H9 (cell line): ENCODE measurements around the gene SLC7A9. TPM values are rescaled to one million over a fixed set of nuclear protein-coding genes. Genes with fewer than 3 reads are reported as not detected.

Experiments
- DNase-seq: peaks from one replicate; pipeline ENCODE4 v3.0.0-alpha.2; 2017
- H2AFZ ChIP-seq: one replicate; pipeline ENCODE4 v1.6.1; 2013; ENCODE audit warnings: mild to moderate bottlenecking, low read length, control low read depth, moderate library complexity
- H2AK5ac ChIP-seq: 2 replicates; pipeline ENCODE4 v1.6.1; 2013; ENCODE audit warnings: low read length, control low read depth, mixed read lengths; ENCODE audit not compliant: insufficient read length
- H2BK120ac ChIP-seq: one replicate; pipeline ENCODE4 v1.6.1; 2013; ENCODE audit warnings: low read depth, mild to moderate bottlenecking, low read length, control low read depth, inconsistent platforms; ENCODE audit not compliant: poor library complexity, severe bottlenecking
- H2BK12ac ChIP-seq: 2 replicates; pipeline ENCODE4 v1.6.1; 2013; ENCODE audit warnings: low read length, control low read depth, mixed read lengths, low read depth; ENCODE audit not compliant: insufficient read length
- H2BK15ac ChIP-seq: 2 replicates; pipeline ENCODE4 v1.6.1; 2013; ENCODE audit warnings: low read depth, low read length, control low read depth
- H2BK20ac ChIP-seq: one replicate; pipeline ENCODE4 v1.6.1; 2013; ENCODE audit warnings: low read depth, mild to moderate bottlenecking, low read length, control low read depth, inconsistent platforms; ENCODE audit not compliant: poor library complexity, severe bottlenecking
- H2BK5ac ChIP-seq: 2 replicates; pipeline ENCODE4 v1.6.1; 2013; ENCODE audit warnings: low read length, control low read depth, mixed read lengths; ENCODE audit not compliant: insufficient read length
- H3K14ac ChIP-seq: 2 replicates; pipeline ENCODE4 v1.6.1; 2013; ENCODE audit warnings: low read length, control low read depth; ENCODE audit not compliant: insufficient read depth
- H3K18ac ChIP-seq: 2 replicates; pipeline ENCODE4 v1.6.1; 2013; ENCODE audit warnings: low read depth, mild to moderate bottlenecking, mixed read lengths, low read length, control low read depth; ENCODE audit not compliant: insufficient read length
- H3K23ac ChIP-seq: 2 replicates; pipeline ENCODE4 v1.6.1; 2013; ENCODE audit warnings: low read length, control low read depth, mixed read lengths, low read depth; ENCODE audit not compliant: insufficient read length
- H3K23me2 ChIP-seq: 2 replicates; pipeline ENCODE4 v1.6.1; 2013; ENCODE audit warnings: low read depth, mild to moderate bottlenecking, mixed read lengths, low read length, control low read depth; ENCODE audit not compliant: insufficient read length, poor library complexity, severe bottlenecking
- H3K27ac ChIP-seq: 2 replicates; pipeline ENCODE4 v1.5.1; 2013; ENCODE audit warnings: low read length, control low read depth, mixed read lengths, low read depth; ENCODE audit not compliant: insufficient read length
- H3K27me3 ChIP-seq: 2 replicates; pipeline ENCODE4 v1.6.1; 2013; ENCODE audit warnings: low read length, control low read depth, inconsistent platforms; ENCODE audit not compliant: insufficient read depth
- H3K4ac ChIP-seq: 2 replicates; pipeline ENCODE4 v1.6.1; 2013; ENCODE audit warnings: low read depth, mild to moderate bottlenecking, control low read depth, inconsistent platforms, low read length, moderate library complexity
- H3K4me1 ChIP-seq: 2 replicates; pipeline ENCODE4 v1.6.1; 2013; ENCODE audit warnings: low read length, control low read depth, inconsistent platforms; ENCODE audit not compliant: insufficient read depth
- H3K4me2 ChIP-seq: 2 replicates; pipeline ENCODE4 v1.6.1; 2013; ENCODE audit warnings: low read length, control low read depth, mixed read lengths; ENCODE audit not compliant: insufficient read length, insufficient read depth
- H3K56ac ChIP-seq: 2 replicates; pipeline ENCODE4 v1.6.1; 2013; ENCODE audit warnings: low read depth, mild to moderate bottlenecking, mixed read lengths, low read length, control low read depth; ENCODE audit not compliant: insufficient read length
- H3K79me1 ChIP-seq: 2 replicates; pipeline ENCODE4 v1.6.1; 2013; ENCODE audit warnings: low read depth, mild to moderate bottlenecking, moderate library complexity, low read length, control low read depth, inconsistent platforms; ENCODE audit not compliant: insufficient read depth, poor library complexity, severe bottlenecking
- H3K79me2 ChIP-seq: 2 replicates; pipeline ENCODE4 v1.6.1; 2013; ENCODE audit warnings: low read length, control low read depth, inconsistent platforms; ENCODE audit not compliant: insufficient read depth
- H3K9ac ChIP-seq: 2 replicates; pipeline ENCODE4 v1.6.1; 2013; ENCODE audit warnings: low read length, control low read depth, mixed read lengths; ENCODE audit not compliant: insufficient read length; ENCODE audit errors: extremely low read depth
- H3K9me3 ChIP-seq: one replicate; pipeline ENCODE4 v1.6.1; 2013; ENCODE audit warnings: low read depth, low read length, inconsistent platforms; ENCODE audit not compliant: control insufficient read depth
- H3T11ph ChIP-seq: one replicate; pipeline ENCODE4 v1.6.1; 2013; ENCODE audit warnings: mild to moderate bottlenecking, low read length, control low read depth, inconsistent platforms
- H4K20me1 ChIP-seq: one replicate; pipeline ENCODE4 v1.6.1; 2013; ENCODE audit not compliant: control insufficient read depth, insufficient read length, insufficient read depth
- H4K5ac ChIP-seq: 2 replicates; pipeline ENCODE4 v1.6.1; 2013; ENCODE audit warnings: low read depth, mild to moderate bottlenecking, mixed read lengths, low read length, control low read depth; ENCODE audit not compliant: insufficient read length
- H4K8ac ChIP-seq: replicated peaks from 2 replicates; pipeline ENCODE4 v1.6.1; 2013; ENCODE audit warnings: low read length, control low read depth, mixed read lengths, low read depth; ENCODE audit not compliant: insufficient read length
- H4K91ac ChIP-seq: 2 replicates; pipeline ENCODE4 v1.6.1; 2013; ENCODE audit warnings: low read depth, mild to moderate bottlenecking, moderate library complexity, mixed read lengths, low read length, control low read depth; ENCODE audit not compliant: insufficient read length
- H3K27ac Mint-ChIP-seq, 3 experiments: 2 replicates in 2 of 3; 3 replicates in 1 of 3; pipeline ENCODE4 v1.8.0; 2020 to 2021; ENCODE audit warnings: mixed read lengths in 3 of 3, mild to moderate bottlenecking in 1 of 3, moderate library complexity in 1 of 3
- H3K27me3 Mint-ChIP-seq: 2 replicates; pipeline ENCODE4 v1.8.0; 2021; ENCODE audit warnings: low read depth, mild to moderate bottlenecking, moderate library complexity, mixed read lengths
- H3K36me3 Mint-ChIP-seq, 3 experiments: 2 replicates in 2 of 3; 3 replicates in 1 of 3; pipeline ENCODE4 v1.8.0; 2020 to 2021; ENCODE audit warnings: low read depth in 3 of 3, mixed read lengths in 3 of 3; ENCODE audit not compliant: insufficient read depth in 1 of 3
- H3K4me1 Mint-ChIP-seq, 2 experiments: 2 replicates each; pipeline ENCODE4 v1.8.0; 2020; ENCODE audit warnings: mixed read lengths in 2 of 2
- H3K4me3 Mint-ChIP-seq, 2 experiments: 2 replicates in 1 of 2; 3 replicates in 1 of 2; pipeline ENCODE4 v1.8.0; 2020 to 2021; ENCODE audit warnings: mild to moderate bottlenecking in 2 of 2, mixed read lengths in 2 of 2, moderate library complexity in 1 of 2
- H3K9me3 Mint-ChIP-seq, 2 experiments: 2 replicates in 1 of 2; 3 replicates in 1 of 2; pipeline ENCODE4 v1.8.0; 2020; ENCODE audit warnings: mild to moderate bottlenecking in 2 of 2, mixed read lengths in 2 of 2, moderate library complexity in 1 of 2
- WGBS: extraction: QIAGEN DNeasy Blood & Tissue Kit; methylation state at CpG from one replicate; pipeline ENCODE4 v1.1.7; 2013; ENCODE audit warnings: missing lambda C conversion rate, low lambda C conversion rate, mixed read lengths; ENCODE audit not compliant: insufficient read length; ENCODE audit errors: extremely low coverage; 5-methylcytosine and 5-hydroxymethylcytosine counted together
- total RNA-seq: library from RNA; stranded (reverse); gene quantifications from 2 replicates; pipeline ENCODE4 v1.2.1, GENCODE V29; 2021
- TF ChIP-seq, protein P1 (sequence below): fragments of 200-600 bp; sonication (generic); conservative IDR thresholded peaks from 3 replicates; pipeline ENCODE4 v1.8.0; 2021; ENCODE audit warnings: antibody characterized with exemption, mild to moderate bottlenecking

SLC7A9 gene
- total RNA-seq, 1 experiment from 2014 or later, result not detected

- H3K79me1 ChIP-seq, result no peaks in the 10 kb centered on the region
- no peak overlapping the region for H3K56ac ChIP-seq
- H3K23me2 ChIP-seq, result no peaks in the 10 kb centered on the region
- H2AFZ ChIP-seq, result no peak overlapping the region
- no peak overlapping the region for H2BK120ac ChIP-seq
- TF ChIP-seq, protein P1, sequence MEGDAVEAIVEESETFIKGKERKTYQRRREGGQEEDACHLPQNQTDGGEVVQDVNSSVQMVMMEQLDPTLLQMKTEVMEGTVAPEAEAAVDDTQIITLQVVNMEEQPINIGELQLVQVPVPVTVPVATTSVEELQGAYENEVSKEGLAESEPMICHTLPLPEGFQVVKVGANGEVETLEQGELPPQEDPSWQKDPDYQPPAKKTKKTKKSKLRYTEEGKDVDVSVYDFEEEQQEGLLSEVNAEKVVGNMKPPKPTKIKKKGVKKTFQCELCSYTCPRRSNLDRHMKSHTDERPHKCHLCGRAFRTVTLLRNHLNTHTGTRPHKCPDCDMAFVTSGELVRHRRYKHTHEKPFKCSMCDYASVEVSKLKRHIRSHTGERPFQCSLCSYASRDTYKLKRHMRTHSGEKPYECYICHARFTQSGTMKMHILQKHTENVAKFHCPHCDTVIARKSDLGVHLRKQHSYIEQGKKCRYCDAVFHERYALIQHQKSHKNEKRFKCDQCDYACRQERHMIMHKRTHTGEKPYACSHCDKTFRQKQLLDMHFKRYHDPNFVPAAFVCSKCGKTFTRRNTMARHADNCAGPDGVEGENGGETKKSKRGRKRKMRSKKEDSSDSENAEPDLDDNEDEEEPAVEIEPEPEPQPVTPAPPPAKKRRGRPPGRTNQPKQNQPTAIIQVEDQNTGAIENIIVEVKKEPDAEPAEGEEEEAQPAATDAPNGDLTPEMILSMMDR, result no peak
- no peak overlapping the region for H2BK20ac ChIP-seq
- no peaks in the 10 kb centered on the region for H4K20me1 ChIP-seq
- no peak overlapping the region for H2BK5ac ChIP-seq
- H3K14ac ChIP-seq, result no peak overlapping the region
- no peaks in the 10 kb centered on the region for H3K4me1 ChIP-seq
- no peak overlapping the region for H3K27ac ChIP-seq
- Mint-ChIP-seq H3K4me1 (peaks cover 2 to 7% of the 10 kb centered on the region in 2 experiments; a peak in 1 of 4 replicates), H3K27ac (0 out of 7 replicates have a peak overlapping the region, but pooled peaks of 1 of the 3 experiments have one; percentile 44), H3K36me3 (peaks cover 8 to 15% (median 14%) of the 10 kb centered on the region in 3 experiments), H3K4me3 (no peak overlapping the region), H3K9me3 (peaks cover 14% of the 10 kb centered on the region in 2 experiments), H3K27me3 (no peaks in the 10 kb centered on the region; the same call in 1 of the 2 replicates)
- no peak overlapping the region for H3K4me2 ChIP-seq
- H2AK5ac ChIP-seq, result no peak overlapping the region
- no peaks in the 10 kb centered on the region; the same call in 1 of the 2 replicates for H3K27me3 ChIP-seq
- no peaks in the 10 kb centered on the region for H3K9me3 ChIP-seq
- no CpG with 5 or more reads among the region's 4 CpGs for WGBS
- no peak for DNase-seq
- no peak overlapping the region for H3K9ac ChIP-seq
- H3K4ac ChIP-seq, result no peak overlapping the region
- H2BK12ac ChIP-seq, result no peak overlapping the region
- no peak overlapping the region for H4K8ac ChIP-seq
- no peak overlapping the region for H3K18ac ChIP-seq
- H3K79me2 ChIP-seq, result no peaks in the 10 kb centered on the region
- no peak overlapping the region for H3K23ac ChIP-seq
- no peak overlapping the region for H4K91ac ChIP-seq
- H3T11ph ChIP-seq, result no peak overlapping the region
- no peak overlapping the region for H2BK15ac ChIP-seq
- H4K5ac ChIP-seq, result no peak overlapping the region
Observed at GRCh38 chr19:32887572-32888215, 18.1 kb upstream of the SLC7A9 start.
